Activated T-cell treated with anti-CD3 and anti-CD28 coated beads, Interleukin-2, amount 50 U/mL, for 72 hours (primary cell): ENCODE results near the gene PLCH1. TPM values are rescaled to one million over a fixed set of nuclear protein-coding genes. Genes with fewer than 3 reads are reported as not detected.

Experiments
- ATAC-seq, 2 donors: fragments of 150-1000 bp; cut with Tn5 transposase; replicated peaks in 1 of 2; 2 replicates each; pipeline ENCODE4 v1.10.0; 2021; ENCODE audit warnings: moderate library complexity in 2 of 2, mild to moderate bottlenecking in 1 of 2
- DNase-seq, 2 donors: peaks; one replicate each; pipeline ENCODE4 v3.0.0; 2021 to 2022; ENCODE audit warnings: mixed read lengths in 1 of 2
- H3K27ac Mint-ChIP-seq: one replicate; pipeline ENCODE4 v1.8.0; 2022; ENCODE audit warnings: mild to moderate bottlenecking, moderate library complexity, mixed read lengths
- H3K27me3 Mint-ChIP-seq: one replicate; pipeline ENCODE4 v1.8.0; 2022; ENCODE audit warnings: low read depth, mixed read lengths
- H3K36me3 Mint-ChIP-seq, 2 donors: one replicate each; pipeline ENCODE4 v1.8.0; 2022; ENCODE audit warnings: mixed read lengths in 2 of 2, mild to moderate bottlenecking in 1 of 2; ENCODE audit not compliant: insufficient read depth in 2 of 2
- H3K4me1 Mint-ChIP-seq: one replicate; pipeline ENCODE4 v1.8.0; 2022; ENCODE audit warnings: low read depth, mixed read lengths
- H3K4me3 Mint-ChIP-seq, 2 donors: one replicate each; pipeline ENCODE4 v1.8.0; 2022; ENCODE audit warnings: mild to moderate bottlenecking in 2 of 2, mixed read lengths in 2 of 2, moderate library complexity in 2 of 2
- H3K9me3 Mint-ChIP-seq, 2 donors: one replicate each; pipeline ENCODE4 v1.8.0; 2022; ENCODE audit warnings: mixed read lengths in 2 of 2
- total RNA-seq, 2 donors: library from RNA; stranded (reverse); gene quantifications; one replicate each; pipeline ENCODE4 v1.2.3, GENCODE V29; 2022

PLCH1 gene
- 1 to 10 TPM in 1 of 2 donors, under 1 TPM in 1; 0.14 to 1.1 TPM for total RNA-seq

- peak; percentile 69 to 72 for ATAC-seq
- peak; percentile 35 to 56 for DNase-seq
- H3K27ac Mint-ChIP-seq, result peak within 1 kb of the TSS; percentile 54
- no peaks in the 10 kb centered on the region for H3K9me3 Mint-ChIP-seq
- no peaks in the 10 kb centered on the region for H3K36me3 Mint-ChIP-seq
- H3K27me3 Mint-ChIP-seq, result peaks cover 60% of the 10 kb centered on the region
- H3K4me1 Mint-ChIP-seq, result peaks cover 11% of the 10 kb centered on the region
- peak within 1 kb of the TSS; percentile 92 to 95 for H3K4me3 Mint-ChIP-seq
These were observed at the start of gene PLCH1 for GRCh38 chr3:155744626-155745324. TSS of gene PLCH1 (minus strand) at chr3:155745071. CDS start at chr3:155704224, 40,847 bp downstream.

- Mint-ChIP-seq H3K4me3 (no peak overlapping the region), H3K9me3 (peaks cover 0 to 3% of the 10 kb centered on the region in 2 donors), H3K27me3 (no peaks in the 10 kb centered on the region), H3K36me3 (peaks cover 6 to 13% of the 10 kb centered on the region in 2 donors), H3K4me1 (no peaks in the 10 kb centered on the region), H3K27ac (no peak overlapping the region)
- no peak for DNase-seq
- ATAC-seq, result no peak
These were observed 47.7 kb upstream of the PLCH1 start for GRCh38 chr3:155792532-155792931.

- peak in 1 of 2 donors; percentile 66 for ATAC-seq
- no peak overlapping the region for H3K27ac Mint-ChIP-seq
These were observed 46.3 kb upstream of the PLCH1 start for GRCh38 chr3:155791190-155791589.

GRCh38 chr3:155790272-155790925 lies 45.5 kb upstream of the PLCH1 start:
- H3K4me1 Mint-ChIP-seq, result peaks cover 9% of the 10 kb centered on the region
- no peaks in the 10 kb centered on the region for H3K27me3 Mint-ChIP-seq
- DNase-seq (no peak), ATAC-seq (no peak)
- no peak overlapping the region for H3K27ac Mint-ChIP-seq
- no peak overlapping the region for H3K4me3 Mint-ChIP-seq
- peaks cover 0 to 3% of the 10 kb centered on the region in 2 donors for H3K9me3 Mint-ChIP-seq
- H3K36me3 Mint-ChIP-seq, result peaks cover 5 to 9% of the 10 kb centered on the region in 2 donors

More at GRCh38 chr3:155791190-155791589, 46.3 kb upstream of the PLCH1 start:
- peaks cover under 1% of the 10 kb centered on the region for H3K4me1 Mint-ChIP-seq
- H3K36me3 Mint-ChIP-seq, result peaks cover 5 to 9% of the 10 kb centered on the region in 2 donors
- H3K27me3 Mint-ChIP-seq, result no peaks in the 10 kb centered on the region
- H3K4me3 Mint-ChIP-seq, result no peak overlapping the region
- peaks cover 0 to 3% of the 10 kb centered on the region in 2 donors for H3K9me3 Mint-ChIP-seq
- peak in 1 of 2 donors; percentile 11 for DNase-seq

GRCh38 chr3:155785662-155786295 lies 40.9 kb upstream of the PLCH1 start:
- no peak overlapping the region for H3K4me3 Mint-ChIP-seq
- peaks cover 4 to 8% of the 10 kb centered on the region in 2 donors for H3K36me3 Mint-ChIP-seq
- ATAC-seq, result no peak
- H3K27ac Mint-ChIP-seq, result peak overlapping the region; percentile 36
- H3K4me1 Mint-ChIP-seq, result peaks cover 10% of the 10 kb centered on the region
- H3K9me3 Mint-ChIP-seq, result no peaks in the 10 kb centered on the region
- DNase-seq, result no peak
- H3K27me3 Mint-ChIP-seq, result no peaks in the 10 kb centered on the region

GRCh38 chr3:155782390-155782953 lies 37.6 kb upstream of the PLCH1 start:
- Mint-ChIP-seq H3K4me1 (peaks cover 10% of the 10 kb centered on the region), H3K4me3 (no peak overlapping the region), H3K9me3 (no peaks in the 10 kb centered on the region), H3K27me3 (no peaks in the 10 kb centered on the region), H3K36me3 (peaks cover 6 to 10% of the 10 kb centered on the region in 2 donors), H3K27ac (no peak overlapping the region)
- ATAC-seq, result no peak
- DNase-seq, result no peak

- Mint-ChIP-seq H3K4me1 (peaks cover under 1% of the 10 kb centered on the region), H3K9me3 (no peaks in the 10 kb centered on the region), H3K27me3 (no peaks in the 10 kb centered on the region), H3K36me3 (peaks cover 6 to 10% of the 10 kb centered on the region in 2 donors), H3K4me3 (no peak overlapping the region), H3K27ac (no peak overlapping the region)
- DNase-seq (no peak), ATAC-seq (no peak)
These were observed 35.4 kb upstream of the PLCH1 start for GRCh38 chr3:155780291-155780690.

- no peak for ATAC-seq
- no peaks in the 10 kb centered on the region for H3K4me1 Mint-ChIP-seq
- DNase-seq, result no peak
- no peak overlapping the region for H3K27ac Mint-ChIP-seq
- H3K27me3 Mint-ChIP-seq, result no peaks in the 10 kb centered on the region
- no peaks in the 10 kb centered on the region for H3K9me3 Mint-ChIP-seq
- H3K36me3 Mint-ChIP-seq, result peaks cover 6 to 13% of the 10 kb centered on the region in 2 donors
- no peak overlapping the region for H3K4me3 Mint-ChIP-seq
These were observed 33.6 kb upstream of the PLCH1 start for GRCh38 chr3:155778462-155778861.

GRCh38 chr3:155772801-155773200 lies 27.9 kb upstream of the PLCH1 start:
- Mint-ChIP-seq H3K4me3 (no peak overlapping the region), H3K9me3 (no peaks in the 10 kb centered on the region), H3K27me3 (no peaks in the 10 kb centered on the region), H3K4me1 (no peaks in the 10 kb centered on the region), H3K27ac (no peak overlapping the region), H3K36me3 (peaks cover 2 to 4% of the 10 kb centered on the region in 2 donors)
- ATAC-seq, result peak in 1 of 2 donors; percentile 58
- no peak for DNase-seq

- no peak overlapping the region for H3K27ac Mint-ChIP-seq
- peaks cover 2 to 7% of the 10 kb centered on the region in 2 donors for H3K36me3 Mint-ChIP-seq
These were observed 26.3 kb upstream of the PLCH1 start for GRCh38 chr3:155771126-155771525.

GRCh38 chr3:155766206-155766605 lies 21.3 kb upstream of the PLCH1 start:
- ATAC-seq (peak; percentile 85 to 97), DNase-seq (no peak)
- Mint-ChIP-seq H3K4me3 (no peak overlapping the region), H3K36me3 (peaks cover 2 to 6% of the 10 kb centered on the region in 2 donors), H3K4me1 (peaks cover 8% of the 10 kb centered on the region), H3K27ac (no peak overlapping the region), H3K27me3 (no peaks in the 10 kb centered on the region), H3K9me3 (no peaks in the 10 kb centered on the region)

More at GRCh38 chr3:155771126-155771525, 26.3 kb upstream of the PLCH1 start:
- H3K4me3 Mint-ChIP-seq, result no peak overlapping the region
- no peaks in the 10 kb centered on the region for H3K9me3 Mint-ChIP-seq
- no peak for DNase-seq
- ATAC-seq, result no peak
- peaks cover 5% of the 10 kb centered on the region for H3K4me1 Mint-ChIP-seq
- no peaks in the 10 kb centered on the region for H3K27me3 Mint-ChIP-seq

- Mint-ChIP-seq H3K36me3 (peaks cover 0 to 6% of the 10 kb centered on the region in 2 donors), H3K27me3 (no peaks in the 10 kb centered on the region), H3K9me3 (no peaks in the 10 kb centered on the region), H3K27ac (peak overlapping the region; percentile 58), H3K4me3 (no peak overlapping the region), H3K4me1 (peaks cover 8% of the 10 kb centered on the region)
- DNase-seq (no peak), ATAC-seq (no peak)
These were observed 19.1 kb upstream of the PLCH1 start for GRCh38 chr3:155763870-155764463.
